HL-60 (cell line): Measurements from ENCODE around the gene TXNDC2.
"Not testable (repeated sequence)": the region's sequence is repeated elsewhere in the genome, so short reads cannot be mapped to it uniquely, and the experiment has no call there.

Experiments used
- DNase-seq, 2 experiments: peaks; one replicate each; pipeline ENCODE4 v3.0.0-alpha.2; 2010 to 2020; ENCODE audit warnings: low read depth in 1 of 2, low spot score in 1 of 2
- H3K27ac ChIP-seq: fragments of 250-450 bp; sonication (Bioruptor Pico); replicated peaks from 2 replicates; pipeline ENCODE4 v1.5.1; 2020; ENCODE audit warnings: mild to moderate bottlenecking, moderate library complexity
- H3K27me3 ChIP-seq: fragments of 250-450 bp; sonication (Bioruptor Pico); 2 replicates; pipeline ENCODE4 v1.5.1; 2021; ENCODE audit warnings: mild to moderate bottlenecking, moderate library complexity; ENCODE audit not compliant: insufficient read depth, poor library complexity, severe bottlenecking
- H3K4me3 ChIP-seq: replicated peaks from 2 replicates; pipeline ENCODE4 v1.5.1; 2011; ENCODE audit warnings: mild to moderate bottlenecking, control low read depth, low read length; ENCODE audit not compliant: insufficient read depth
- GABPA ChIP-seq: IDR thresholded peaks from 2 replicates; pipeline ENCODE4 v1.6.1; 2012; ENCODE audit warnings: low read depth
- POLR2AphosphoS5 ChIP-seq: IDR thresholded peaks from 2 replicates; pipeline ENCODE4 v1.6.1; 2012; ENCODE audit warnings: low read depth
- SPI1 ChIP-seq: IDR thresholded peaks from 2 replicates; pipeline ENCODE4 v1.6.1; 2012; ENCODE audit warnings: low read depth, mild to moderate bottlenecking, borderline replicate concordance
- TF ChIP-seq, protein P1 (sequence below): IDR thresholded peaks from 2 replicates; pipeline ENCODE4 v1.6.1; 2012; ENCODE audit warnings: low read depth; ENCODE audit not compliant: insufficient replicate concordance
- TF ChIP-seq, protein P2 (sequence below): IDR thresholded peaks from one replicate; pipeline ENCODE4 v1.5.1; 2011; ENCODE audit warnings: low read length, control low read depth, inconsistent platforms; ENCODE audit not compliant: insufficient read depth

The TXNDC2 gene

DNA sequence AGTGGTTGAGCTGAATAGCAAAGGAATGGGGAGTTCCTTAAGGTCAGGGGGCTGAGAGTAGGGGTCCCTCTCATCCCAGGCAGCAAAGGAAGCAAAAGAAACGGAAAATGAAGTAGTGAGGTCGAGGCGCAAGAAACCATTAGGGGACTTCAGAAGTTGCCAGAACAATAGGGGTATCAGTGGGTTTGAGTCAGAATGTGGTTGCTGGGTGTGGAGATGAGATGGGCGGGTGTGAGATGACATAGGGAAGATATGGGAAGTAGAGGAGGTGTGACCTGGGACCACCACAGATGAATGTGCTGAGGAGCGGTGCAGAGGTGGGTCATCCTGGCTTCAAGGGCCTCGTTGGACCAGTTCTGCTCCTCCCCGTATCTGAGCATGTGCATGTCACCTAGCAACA, 14.9 kb downstream of the TXNDC2 start:
- TF ChIP-seq, protein P1, sequence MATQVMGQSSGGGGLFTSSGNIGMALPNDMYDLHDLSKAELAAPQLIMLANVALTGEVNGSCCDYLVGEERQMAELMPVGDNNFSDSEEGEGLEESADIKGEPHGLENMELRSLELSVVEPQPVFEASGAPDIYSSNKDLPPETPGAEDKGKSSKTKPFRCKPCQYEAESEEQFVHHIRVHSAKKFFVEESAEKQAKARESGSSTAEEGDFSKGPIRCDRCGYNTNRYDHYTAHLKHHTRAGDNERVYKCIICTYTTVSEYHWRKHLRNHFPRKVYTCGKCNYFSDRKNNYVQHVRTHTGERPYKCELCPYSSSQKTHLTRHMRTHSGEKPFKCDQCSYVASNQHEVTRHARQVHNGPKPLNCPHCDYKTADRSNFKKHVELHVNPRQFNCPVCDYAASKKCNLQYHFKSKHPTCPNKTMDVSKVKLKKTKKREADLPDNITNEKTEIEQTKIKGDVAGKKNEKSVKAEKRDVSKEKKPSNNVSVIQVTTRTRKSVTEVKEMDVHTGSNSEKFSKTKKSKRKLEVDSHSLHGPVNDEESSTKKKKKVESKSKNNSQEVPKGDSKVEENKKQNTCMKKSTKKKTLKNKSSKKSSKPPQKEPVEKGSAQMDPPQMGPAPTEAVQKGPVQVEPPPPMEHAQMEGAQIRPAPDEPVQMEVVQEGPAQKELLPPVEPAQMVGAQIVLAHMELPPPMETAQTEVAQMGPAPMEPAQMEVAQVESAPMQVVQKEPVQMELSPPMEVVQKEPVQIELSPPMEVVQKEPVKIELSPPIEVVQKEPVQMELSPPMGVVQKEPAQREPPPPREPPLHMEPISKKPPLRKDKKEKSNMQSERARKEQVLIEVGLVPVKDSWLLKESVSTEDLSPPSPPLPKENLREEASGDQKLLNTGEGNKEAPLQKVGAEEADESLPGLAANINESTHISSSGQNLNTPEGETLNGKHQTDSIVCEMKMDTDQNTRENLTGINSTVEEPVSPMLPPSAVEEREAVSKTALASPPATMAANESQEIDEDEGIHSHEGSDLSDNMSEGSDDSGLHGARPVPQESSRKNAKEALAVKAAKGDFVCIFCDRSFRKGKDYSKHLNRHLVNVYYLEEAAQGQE = no peak
- no peak for TF ChIP-seq GABPA
- TF ChIP-seq POLR2AphosphoS5 = no peak
- no peak for TF ChIP-seq SPI1
- TF ChIP-seq, protein P2, sequence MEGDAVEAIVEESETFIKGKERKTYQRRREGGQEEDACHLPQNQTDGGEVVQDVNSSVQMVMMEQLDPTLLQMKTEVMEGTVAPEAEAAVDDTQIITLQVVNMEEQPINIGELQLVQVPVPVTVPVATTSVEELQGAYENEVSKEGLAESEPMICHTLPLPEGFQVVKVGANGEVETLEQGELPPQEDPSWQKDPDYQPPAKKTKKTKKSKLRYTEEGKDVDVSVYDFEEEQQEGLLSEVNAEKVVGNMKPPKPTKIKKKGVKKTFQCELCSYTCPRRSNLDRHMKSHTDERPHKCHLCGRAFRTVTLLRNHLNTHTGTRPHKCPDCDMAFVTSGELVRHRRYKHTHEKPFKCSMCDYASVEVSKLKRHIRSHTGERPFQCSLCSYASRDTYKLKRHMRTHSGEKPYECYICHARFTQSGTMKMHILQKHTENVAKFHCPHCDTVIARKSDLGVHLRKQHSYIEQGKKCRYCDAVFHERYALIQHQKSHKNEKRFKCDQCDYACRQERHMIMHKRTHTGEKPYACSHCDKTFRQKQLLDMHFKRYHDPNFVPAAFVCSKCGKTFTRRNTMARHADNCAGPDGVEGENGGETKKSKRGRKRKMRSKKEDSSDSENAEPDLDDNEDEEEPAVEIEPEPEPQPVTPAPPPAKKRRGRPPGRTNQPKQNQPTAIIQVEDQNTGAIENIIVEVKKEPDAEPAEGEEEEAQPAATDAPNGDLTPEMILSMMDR = no peak
- Histone ChIP-seq H3K27me3 (no peaks in the 10 kb centered on the region), H3K27ac (no peak overlapping the region), H3K4me3 (no peak overlapping the region)
- no peak for DNase-seq

DNA sequence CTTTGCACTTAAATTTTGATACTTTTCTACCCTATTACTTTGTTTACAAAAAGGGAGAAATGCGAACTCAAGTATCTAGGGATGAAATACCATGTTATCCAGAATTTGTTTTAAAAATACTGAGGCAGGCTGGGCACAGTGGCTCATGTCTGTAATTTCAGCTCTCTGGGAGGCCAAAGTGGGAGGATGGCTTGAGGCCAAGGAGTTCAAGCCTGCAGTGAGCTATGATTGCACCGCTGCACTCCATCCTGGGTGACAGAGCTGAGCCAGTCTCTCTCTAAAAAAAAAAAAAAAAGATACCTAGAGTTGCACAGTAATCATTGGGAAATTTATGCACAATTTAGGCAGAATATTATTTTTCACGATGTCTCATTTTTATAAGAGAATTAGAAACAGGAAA, 15.6 kb downstream of the TXNDC2 start:
- no peak for DNase-seq
- no peak overlapping the region for H3K27ac ChIP-seq
- no peak overlapping the region for H3K4me3 ChIP-seq
- TF ChIP-seq SPI1 (no peak), POLR2AphosphoS5 (no peak), GABPA (no peak)
- TF ChIP-seq, protein P1 = no peak
- TF ChIP-seq, protein P2 = no peak
- H3K27me3 ChIP-seq = no peaks in the 10 kb centered on the region

DNA sequence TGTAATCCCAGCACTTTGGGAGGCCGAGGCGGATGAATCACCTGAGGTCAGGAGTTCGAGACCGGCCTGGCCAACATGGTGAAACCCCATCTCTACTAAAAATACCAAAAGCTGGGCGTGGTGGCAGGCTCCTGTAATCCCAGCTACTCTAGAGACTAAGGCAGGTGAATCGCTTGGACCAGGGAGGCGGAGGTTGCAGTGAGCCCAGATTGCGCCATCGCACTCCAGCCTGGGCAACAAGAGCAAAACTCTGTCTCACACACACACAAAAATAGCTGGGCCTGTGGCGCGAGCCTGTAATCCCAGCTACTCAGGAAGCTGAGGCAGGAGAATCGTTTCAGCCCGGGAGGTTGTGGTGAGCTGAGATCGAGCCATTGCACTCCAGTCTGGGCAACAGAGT, 16.5 kb downstream of the TXNDC2 start:
- not testable (repeated sequence) for H3K4me3 ChIP-seq, H3K27me3 ChIP-seq, H3K27ac ChIP-seq, DNase-seq

DNA sequence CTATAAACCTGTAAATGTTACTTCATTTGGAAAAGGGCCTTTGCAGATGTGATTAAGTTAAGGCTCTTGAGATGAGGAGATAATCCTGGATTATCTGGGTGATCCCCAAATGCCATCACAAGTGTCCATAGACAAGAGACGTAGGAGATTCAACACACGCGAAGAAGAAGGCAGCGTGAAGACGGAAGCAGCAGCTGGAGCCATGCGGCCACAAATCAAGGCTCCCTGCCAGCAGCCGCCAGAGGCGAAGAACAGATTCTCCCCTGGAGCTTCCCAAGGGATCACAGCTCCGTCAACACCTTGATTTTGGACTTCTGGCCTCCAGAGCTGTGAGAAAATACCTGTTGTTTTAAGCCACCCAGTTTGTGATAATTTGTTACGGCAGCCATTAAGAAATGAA, 17.1 kb downstream of the TXNDC2 start:
- Histone ChIP-seq H3K27me3 (no peaks in the 10 kb centered on the region), H3K4me3 (no peak overlapping the region), H3K27ac (no peak overlapping the region)
- TF ChIP-seq, protein P1 = no peak
- TF ChIP-seq, protein P2 = no peak
- no peak for TF ChIP-seq SPI1
- TF ChIP-seq POLR2AphosphoS5 = no peak
- no peak for TF ChIP-seq GABPA
- DNase-seq = no peak
